K562 (cell line): Measurements from ENCODE around the gene DHCR24.

Experiments used
- FUS ChIP-seq: fragments of 200-400 bp; formaldehyde crosslinking; optimal IDR thresholded peaks from 2 replicates; pipeline ENCODE3; 2017; ENCODE audit warnings: low read depth, low read length
- PCBP2 ChIP-seq: fragments of 200-400 bp; formaldehyde crosslinking; IDR thresholded peaks from 2 replicates; pipeline ENCODE4 v1.6.1; 2018; ENCODE audit warnings: low read length, low read depth, mild to moderate bottlenecking, moderate library complexity; ENCODE audit not compliant: poor library complexity, severe bottlenecking
- PML ChIP-seq: IDR thresholded peaks from 2 replicates; pipeline ENCODE4 v1.6.1; 2012; ENCODE audit warnings: low read length, inconsistent platforms
- POLR2AphosphoS5 ChIP-seq: IDR thresholded peaks from 2 replicates; pipeline ENCODE4 v1.6.1; 2011; ENCODE audit warnings: mild to moderate bottlenecking, low read depth, low read length, moderate library complexity; ENCODE audit not compliant: control insufficient read depth, insufficient read depth
- RFX5 ChIP-seq: IDR thresholded peaks from 2 replicates; pipeline ENCODE4 v1.6.1; 2011; ENCODE audit warnings: low read depth, mild to moderate bottlenecking, improper control_type of control experiment, low read length
- SP1 ChIP-seq: sonication (generic); formaldehyde crosslinking; IDR thresholded peaks from 2 replicates; pipeline ENCODE4 v1.8.1; 2022; ENCODE audit warnings: mild to moderate bottlenecking, missing genetic modification reagents
- ZNF263 ChIP-seq: sonication (generic); formaldehyde crosslinking; IDR thresholded peaks from 2 replicates; pipeline ENCODE4 v1.8.0; 2022; ENCODE audit warnings: mild to moderate bottlenecking, missing genetic modification reagents, borderline replicate concordance
- ZNF311 ChIP-seq: fragments of 250-450 bp; sonication (Bioruptor Pico); IDR thresholded peaks from 2 replicates; pipeline ENCODE4 v1.4.0; 2020; ENCODE audit warnings: mild to moderate bottlenecking, moderate library complexity
- TF ChIP-seq, protein P1 (sequence below), 2 experiments: fragments of 450-650 bp in 1 of 2; sonication (generic) in 1 of 2; formaldehyde crosslinking; conservative IDR thresholded peaks; 2 replicates each; pipeline versions ENCODE4 v1.4.0 to v1.8.1; 2020 to 2022; ENCODE audit warnings: mild to moderate bottlenecking in 1 of 2, missing genetic modification reagents in 1 of 2

DNA sequence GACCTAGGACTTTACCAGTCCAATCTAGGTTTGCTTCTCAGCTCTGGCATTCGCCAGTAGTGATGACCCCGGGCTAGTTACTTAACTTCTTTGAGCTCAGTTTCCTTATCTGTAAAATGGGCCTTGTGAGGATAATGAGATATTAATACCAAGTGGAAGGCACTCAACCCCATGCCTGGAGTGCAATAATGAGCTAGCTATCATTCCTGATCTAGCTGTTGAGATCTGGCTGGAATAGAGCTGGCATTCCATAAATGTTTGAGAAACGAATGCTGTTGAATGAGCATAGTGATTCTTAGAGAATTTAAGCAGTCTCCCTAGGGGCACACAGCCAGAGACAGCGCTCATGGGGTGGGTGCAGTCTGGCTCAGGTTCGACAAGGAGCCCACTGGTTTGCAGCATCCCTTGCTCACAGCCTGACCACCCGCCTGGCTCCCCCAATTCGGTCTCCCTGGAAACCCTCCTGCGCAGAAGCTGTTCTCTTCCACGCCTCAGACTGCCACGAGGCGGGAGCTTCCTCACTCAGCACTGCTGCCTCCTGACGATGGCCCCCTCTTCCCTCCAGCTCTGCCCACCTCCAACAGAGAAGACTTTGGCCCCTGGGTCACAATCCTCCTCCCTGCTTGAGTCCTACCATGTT, 32.5 kb downstream of the DHCR24 start:
- TF ChIP-seq POLR2AphosphoS5, result no peak
- no peak for TF ChIP-seq RFX5
- no peak for TF ChIP-seq PCBP2
- no peak for TF ChIP-seq ZNF311
- no peak for TF ChIP-seq ZNF263 (CRISPR knock-in tag)
- TF ChIP-seq, protein P1, sequence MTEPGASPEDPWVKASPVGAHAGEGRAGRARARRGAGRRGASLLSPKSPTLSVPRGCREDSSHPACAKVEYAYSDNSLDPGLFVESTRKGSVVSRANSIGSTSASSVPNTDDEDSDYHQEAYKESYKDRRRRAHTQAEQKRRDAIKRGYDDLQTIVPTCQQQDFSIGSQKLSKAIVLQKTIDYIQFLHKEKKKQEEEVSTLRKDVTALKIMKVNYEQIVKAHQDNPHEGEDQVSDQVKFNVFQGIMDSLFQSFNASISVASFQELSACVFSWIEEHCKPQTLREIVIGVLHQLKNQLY (CRISPR knock-in tag; conservative IDR thresholded peaks at IDR 0.05), result no peak
- TF ChIP-seq PML, result no peak
- no peak for TF ChIP-seq FUS
- TF ChIP-seq SP1 (CRISPR knock-in tag), result no peak
